HG03060 (cell line): ENCODE results near the gene FBXO34.
A peak's percentile ranks its signal among the peaks of the same experiment; 100 is the strongest.
"Not testable (repeated sequence)": the region's sequence is repeated elsewhere in the genome, so short reads cannot be mapped to it uniquely, and the experiment has no call there.

Source experiments
- ATAC-seq: cut with Tn5 transposase; IDR thresholded peaks from one replicate; pipeline ENCODE4 v1.9.1; 2021; ENCODE audit warnings: low read depth, moderate number of reproducible peaks; ENCODE audit not compliant: unreplicated experiment

FBXO34 gene

DNA sequence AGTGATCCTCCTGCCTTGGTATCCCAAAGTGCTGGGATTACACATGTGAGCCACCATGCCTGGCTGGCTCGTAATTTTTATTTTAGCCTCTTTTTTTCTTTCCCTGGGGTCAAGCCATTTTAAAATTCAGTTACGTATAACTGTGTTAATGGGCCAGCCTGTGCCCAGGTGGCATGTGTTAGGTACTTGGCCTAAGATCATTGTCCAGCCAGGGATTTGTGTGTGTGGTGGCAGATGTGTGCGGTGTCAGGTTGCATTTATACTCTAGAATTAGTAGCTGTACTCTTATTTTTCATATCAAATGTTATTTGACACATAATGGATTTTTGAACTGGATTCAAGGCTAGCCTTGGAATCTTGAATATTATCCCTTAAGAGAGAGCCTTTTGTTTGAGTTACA is 69.3 kb downstream of the FBXO34 start:
- no peak for ATAC-seq

DNA sequence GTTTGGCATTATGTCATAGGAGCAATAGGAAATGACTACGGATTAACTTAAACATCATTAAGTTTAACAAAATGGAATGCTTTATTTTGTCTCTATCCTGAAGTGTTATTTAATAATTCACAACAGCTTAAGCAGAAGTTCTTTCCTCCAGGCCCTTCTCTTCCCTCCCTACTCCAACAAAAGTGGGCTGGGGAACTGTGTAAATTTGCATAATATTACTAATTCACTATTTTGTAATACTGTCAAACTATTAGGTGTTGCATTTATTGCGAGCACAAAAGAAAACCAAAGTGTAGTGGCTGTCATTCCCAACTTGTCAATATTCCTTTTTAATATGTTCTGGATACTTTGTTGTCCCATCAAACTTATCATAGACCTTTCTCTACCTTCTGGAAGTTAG is 70.6 kb downstream of the FBXO34 start:
- no peak for ATAC-seq

DNA sequence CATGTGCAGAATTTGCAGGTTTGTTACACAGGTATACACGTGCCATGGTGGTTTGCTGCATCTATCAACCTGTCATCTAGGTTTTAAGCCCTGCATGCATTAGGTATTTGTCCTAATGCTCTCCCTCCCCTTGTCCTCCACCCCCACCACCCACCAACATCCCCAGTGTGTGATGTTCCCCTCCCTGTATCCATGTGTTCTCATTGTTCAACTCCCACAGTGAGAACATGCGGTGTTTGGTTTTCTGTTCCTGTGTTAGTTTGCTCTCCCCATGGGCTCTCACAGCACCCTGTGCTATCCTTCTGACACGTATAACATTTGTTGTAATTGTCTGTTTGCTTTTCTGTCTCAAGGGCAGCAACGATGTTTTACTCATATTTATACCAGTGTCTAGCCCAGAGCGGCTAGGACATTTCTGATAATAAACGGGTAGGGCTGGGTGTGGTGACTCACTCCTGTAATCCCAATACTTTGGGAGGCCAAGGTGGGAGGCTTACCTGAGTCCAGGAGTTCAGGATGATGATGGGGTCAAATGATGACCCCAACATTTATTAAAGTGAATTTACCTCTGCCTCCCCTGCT is 73.5 kb downstream of the FBXO34 start:
- ATAC-seq, result not testable (repeated sequence)

DNA sequence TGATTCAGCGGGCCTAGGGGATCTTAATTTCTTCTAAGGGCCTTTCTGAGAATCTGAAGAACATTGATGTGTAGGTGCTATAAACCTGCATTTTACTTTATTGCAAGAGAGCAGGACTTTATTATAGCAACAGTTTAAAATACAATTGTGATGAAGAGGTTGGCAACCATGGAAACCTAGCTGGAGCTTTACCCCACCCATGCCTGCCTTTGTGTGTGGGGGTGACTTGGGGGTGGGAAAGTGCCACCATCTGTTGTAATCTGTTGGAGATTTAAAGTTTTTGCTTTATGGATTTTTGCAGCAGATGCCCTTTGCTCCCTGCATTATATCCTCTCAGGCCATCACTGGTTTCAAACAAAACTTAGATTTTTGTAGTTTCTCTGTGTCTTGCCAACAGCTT is 75.8 kb downstream of the FBXO34 start:
- ATAC-seq, result no peak

DNA sequence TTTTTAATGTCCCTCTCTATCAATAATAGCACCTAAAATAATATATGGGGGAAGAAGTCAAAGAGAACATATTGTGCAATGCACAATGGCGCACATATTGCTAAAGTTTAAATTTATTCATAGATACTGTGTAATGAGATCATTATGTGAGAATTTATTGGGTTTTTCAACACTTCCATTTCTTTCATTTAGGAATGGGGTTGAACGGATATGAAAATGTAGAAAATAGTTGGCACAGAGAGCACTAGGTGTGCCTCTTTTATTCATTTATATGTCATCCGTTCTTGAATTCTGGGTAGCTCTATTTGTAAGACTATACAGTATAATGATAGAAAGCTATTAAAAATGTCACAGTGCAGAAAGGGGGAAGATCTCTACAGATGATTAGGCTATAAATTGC is 76.5 kb downstream of the FBXO34 start:
- no peak for ATAC-seq

DNA sequence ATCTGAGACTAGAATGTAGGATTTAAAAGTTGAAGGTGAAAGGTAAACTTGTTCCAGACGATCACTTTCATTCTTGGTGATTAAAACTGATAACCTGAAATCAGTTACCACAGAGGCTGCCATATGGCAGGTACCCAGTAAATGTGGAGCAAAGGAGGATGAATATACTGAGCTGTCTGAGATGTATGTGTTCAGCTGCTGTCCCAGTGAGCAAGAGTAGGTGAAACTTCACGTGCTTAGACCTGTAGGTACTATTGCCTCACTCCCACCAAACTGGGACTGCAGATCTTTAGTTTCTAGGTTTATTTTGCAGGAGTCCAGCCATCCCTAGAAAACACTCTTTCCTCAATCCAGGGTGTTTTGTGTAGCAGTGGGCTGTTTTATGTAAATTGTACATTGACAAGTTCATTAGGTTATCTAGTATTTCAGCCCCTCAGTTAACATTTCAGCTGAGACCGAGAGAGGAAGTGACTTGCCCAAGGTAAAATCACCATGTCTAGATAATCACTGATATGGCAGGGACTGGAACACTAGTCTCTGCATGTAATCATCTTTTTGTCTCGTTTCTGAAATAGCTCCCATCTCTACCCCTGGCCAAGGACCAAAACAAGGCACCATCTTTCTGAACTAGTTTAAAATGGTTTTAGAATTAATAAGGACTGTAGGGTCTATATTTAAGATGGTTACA is 77.7 kb downstream of the FBXO34 start:
- peak; percentile 40 for ATAC-seq

DNA sequence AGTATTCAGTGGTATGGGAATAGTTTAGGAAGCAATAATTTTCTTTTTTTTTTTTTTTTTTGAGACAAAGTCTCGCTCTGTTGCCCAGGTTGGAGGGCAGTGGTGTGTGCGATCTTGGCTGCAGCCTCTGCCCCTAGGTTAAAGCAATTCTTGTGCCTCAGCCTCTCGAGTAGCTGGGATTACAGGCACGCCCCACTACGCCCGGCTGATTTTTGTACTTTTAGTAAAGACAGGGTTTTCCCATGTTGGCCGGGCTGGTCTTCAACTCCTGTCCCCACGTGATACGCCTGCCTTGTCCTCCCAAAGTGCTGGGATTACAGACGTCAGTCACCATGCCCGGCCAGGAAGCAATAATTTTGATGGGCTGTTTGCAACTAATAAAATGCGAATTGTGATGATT is 78.3 kb downstream of the FBXO34 start:
- ATAC-seq, result peak; percentile 20

DNA sequence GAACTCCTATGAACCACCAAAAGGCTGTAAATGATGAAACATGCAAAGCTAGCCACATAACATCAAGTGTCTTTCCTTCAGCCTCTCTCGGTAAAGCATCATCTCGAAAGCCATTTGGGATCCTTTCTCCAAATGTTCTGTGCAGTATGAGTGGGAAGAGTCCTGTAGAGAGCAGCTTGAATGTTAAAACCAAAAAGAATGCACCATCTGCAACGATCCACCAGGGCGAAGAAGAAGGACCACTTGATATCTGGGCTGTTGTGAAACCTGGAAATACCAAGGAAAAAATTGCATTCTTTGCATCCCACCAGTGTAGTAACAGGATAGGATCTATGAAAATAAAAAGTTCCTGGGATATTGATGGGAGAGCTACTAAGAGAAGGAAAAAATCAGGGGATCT is 79.2 kb downstream of the FBXO34 start:
- no peak for ATAC-seq

DNA sequence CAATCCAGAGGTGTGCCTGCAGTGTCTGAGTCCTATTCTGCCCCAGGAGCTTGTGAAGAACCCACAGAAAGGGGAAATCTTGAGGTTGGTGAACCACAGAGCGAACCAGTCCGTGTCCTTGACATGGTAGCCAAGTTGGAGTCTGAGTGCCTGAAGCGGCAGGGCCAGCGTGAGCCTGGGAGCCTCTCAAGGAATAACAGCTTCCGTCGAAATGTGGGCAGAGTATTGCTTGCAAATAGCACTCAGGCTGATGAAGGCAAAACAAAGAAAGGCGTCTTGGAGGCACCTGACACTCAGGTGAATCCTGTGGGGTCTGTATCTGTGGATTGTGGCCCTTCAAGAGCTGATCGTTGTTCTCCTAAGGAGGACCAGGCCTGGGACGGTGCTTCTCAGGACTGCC is 79.9 kb downstream of the FBXO34 start:
- no peak for ATAC-seq

DNA sequence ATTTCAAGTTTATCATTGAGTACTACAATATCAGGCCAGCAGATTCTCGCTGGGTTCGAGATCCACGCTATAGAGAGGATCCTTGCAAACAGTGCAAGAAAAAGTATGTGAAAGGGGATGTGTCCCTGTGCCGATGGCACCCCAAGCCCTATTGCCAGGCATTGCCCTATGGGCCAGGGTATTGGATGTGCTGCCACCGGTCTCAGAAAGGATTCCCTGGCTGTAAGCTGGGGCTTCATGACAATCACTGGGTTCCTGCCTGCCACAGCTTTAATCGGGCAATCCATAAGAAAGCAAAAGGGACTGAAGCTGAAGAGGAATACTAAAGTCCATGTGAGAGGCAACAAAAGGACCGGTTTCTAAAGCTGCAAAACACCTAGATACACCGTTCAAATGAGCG is 81.0 kb downstream of the FBXO34 start:
- no peak for ATAC-seq

DNA sequence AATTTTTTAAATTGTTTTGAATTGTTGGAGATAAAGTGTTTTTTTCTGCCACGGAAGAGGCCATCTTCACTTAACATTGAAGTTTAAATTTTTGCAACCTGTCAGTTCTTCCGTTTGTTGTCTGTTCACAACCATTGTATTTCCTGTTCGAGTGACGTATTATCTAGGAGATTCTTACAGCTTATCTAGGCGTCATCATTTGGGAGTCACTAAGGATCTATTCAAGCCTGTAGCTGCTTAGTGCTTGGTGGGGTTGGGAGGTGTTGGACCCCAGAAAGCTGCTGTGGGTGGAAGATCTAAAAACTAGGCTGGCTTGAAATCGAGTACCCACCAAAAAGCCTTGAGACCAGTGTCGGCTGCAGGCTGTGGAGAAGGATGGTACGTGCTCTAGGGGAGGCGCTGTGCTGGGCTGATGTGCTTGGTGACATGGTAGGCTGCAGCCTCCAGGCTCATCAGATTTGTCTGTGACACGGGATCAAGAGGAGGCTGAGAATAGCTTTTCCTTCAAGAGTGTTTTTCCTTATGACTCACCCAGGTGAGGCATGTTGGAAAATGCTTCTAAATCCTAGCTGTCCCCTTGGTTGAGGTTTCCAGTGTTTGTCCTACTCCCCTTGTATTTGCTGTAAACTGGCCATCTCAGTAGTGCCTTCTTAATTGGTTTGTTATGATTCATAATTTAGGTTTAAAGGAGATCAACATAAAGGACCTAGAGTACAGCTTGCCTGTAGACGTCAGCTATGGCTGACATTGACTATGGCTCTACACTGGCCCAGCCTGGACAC is 82.7 kb downstream of the FBXO34 start:
- no peak for ATAC-seq

DNA sequence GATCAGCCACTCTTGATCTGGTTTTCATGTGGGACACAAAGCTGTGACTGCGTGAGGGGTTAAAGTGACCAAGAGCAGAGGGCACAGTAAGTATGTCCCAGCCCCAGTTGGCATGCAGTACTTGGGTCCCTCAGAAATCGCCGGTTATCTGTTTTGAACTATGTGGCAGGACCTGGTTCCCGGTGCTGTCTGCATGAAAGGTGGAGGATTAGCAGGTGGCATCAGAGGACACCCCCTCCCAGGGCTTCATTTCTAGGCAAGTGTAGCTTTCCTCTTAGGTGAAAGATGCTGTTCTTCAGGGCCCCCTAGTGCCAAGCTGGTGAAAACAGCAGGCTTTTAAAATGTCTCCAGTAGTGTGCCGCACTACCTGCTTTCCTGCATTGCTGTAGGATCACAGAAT is 83.3 kb downstream of the FBXO34 start:
- ATAC-seq, result no peak

DNA sequence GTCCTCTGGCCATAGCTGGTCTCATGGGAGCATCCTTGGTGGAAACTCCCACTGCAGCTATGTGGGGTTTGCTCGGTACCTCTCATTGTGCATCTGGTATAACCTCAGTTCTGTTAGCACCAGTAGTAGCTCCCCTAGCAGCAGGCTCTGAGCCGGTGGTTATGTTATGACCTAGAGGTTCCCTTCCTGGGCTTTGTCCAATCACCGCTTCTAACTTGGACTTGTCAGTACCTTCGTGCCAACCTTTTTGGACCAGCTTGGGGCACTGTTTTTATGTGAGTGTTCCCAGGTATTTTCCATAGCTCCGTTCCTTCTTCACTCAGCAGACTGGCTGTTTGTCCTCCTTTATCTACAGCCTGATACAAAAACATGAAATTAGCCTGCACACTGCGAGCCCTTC is 84.7 kb downstream of the FBXO34 start:
- ATAC-seq, result no peak

DNA sequence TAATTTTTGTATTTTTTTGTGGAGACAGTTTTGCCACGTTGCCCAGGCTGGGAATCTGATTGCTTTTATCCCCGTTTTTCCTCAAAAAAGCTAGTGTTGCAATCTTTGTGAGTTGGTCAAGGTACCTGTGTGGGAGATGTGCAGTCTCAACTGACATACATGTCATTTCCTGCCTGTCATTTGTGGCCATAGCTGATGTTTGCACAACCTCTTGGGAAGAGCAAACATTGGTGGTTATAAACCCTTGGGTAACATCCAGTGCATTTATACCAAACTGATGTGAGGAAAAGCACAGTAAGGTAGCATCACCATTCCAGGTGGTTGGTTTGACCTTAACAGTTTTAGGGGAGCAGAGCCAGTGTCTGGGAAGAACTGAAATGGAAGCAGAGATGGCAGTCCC is 85.7 kb downstream of the FBXO34 start:
- ATAC-seq, result no peak

DNA sequence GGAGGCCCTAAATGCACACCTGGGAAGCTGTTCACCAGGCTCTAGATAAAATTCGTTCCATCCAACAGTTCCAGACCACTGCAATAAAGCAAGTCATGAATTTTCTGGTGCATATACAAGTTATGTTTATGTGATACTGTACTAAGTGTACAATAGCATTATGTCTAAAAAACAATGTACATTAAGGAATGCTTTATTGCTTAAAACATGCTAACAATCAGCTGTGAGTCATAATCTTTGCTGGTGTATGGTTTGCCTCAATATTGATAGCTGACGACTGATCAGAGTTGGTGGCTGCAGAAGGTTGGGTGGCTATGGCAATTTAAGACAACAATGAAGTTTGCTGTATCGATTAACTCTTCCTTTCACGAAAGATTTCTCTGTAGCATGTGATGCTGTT is 88.1 kb downstream of the FBXO34 start:
- no peak for ATAC-seq

DNA sequence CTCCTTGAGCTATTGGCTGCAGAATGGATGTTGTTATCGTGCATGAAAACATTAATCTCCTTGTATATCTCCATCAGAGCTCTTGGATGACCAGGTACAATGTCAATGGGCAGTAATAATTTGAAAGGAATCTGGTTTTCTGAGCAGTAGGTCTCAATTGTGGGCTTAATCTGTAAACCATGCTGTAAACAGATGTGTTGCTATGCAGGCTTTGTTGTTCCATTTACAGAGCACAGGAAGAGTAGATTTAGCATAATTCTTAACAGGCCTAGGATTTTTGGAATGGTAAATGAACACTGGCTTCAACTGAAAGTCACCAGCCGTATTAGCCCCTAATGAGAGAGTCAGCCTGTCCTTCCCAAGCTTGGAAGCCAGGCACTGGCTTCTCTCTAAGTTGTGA is 90.0 kb downstream of the FBXO34 start:
- no peak for ATAC-seq

DNA sequence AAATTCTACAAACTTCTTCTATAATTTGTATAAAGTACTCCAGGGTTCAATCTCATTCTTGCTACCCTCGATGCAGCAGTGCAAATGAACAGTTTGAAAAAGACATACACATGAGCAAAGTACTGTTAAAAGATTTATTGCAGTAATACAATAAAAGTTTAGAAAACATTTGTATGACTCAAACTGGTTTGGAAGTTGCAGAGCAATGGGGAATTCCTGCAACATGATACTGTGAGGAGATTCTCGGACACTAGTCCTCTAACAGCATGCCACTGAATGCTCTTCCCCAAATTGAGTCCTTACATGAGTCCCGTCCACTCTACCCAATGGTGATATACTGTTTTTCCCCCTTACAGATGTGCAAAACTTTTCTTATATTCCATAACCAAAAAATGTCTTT is 95.0 kb downstream of the FBXO34 start:
- ATAC-seq, result no peak

DNA sequence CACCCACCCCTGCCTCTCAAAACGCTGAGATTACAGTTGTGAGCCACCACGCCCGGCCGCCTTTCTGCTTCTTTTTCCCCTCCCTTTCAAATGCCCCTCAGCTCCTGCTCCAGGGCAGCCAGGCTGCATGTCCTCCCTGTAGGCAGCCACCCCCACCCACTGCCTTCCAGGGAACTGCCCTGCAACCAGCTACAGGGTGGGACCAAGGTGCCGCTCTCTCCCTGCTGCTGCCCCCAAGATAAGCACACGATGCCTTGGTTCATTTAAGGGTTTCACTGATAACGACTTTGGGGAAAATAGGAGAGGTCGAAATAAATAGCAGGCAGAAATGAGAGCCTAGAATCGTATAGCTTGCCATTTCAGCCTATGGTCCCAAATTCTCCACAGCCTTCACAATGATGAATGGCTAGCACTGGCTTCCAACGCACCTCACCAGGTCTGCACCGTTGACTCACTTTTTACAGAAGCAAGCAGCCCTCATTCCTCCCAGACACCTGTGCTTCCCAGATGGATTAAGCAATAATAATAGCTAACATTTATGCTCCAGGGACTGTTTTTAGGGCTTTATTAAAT is 99.7 kb downstream of the FBXO34 start:
- no peak for ATAC-seq

DNA sequence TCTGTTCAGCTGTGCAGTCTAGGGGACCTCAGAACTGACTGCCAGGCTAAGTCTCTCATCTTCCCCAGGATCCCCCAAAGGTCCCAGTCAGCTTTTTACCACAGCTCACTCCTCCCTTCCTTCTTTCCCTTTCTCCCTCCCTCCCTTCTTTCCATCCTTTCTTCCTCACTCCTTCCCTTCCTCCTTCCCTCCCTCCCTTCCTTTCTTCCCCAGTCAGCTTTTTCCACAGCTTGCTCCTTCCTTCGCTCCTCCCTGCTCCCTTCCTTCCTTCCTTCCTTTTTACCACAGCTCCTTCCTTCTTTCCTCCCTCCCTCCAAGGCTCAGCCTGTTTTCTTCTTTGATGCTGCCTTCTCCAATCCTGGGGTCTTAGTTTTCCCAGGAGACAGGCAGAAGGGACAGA is 101.2 kb downstream of the FBXO34 start:
- no peak for ATAC-seq

DNA sequence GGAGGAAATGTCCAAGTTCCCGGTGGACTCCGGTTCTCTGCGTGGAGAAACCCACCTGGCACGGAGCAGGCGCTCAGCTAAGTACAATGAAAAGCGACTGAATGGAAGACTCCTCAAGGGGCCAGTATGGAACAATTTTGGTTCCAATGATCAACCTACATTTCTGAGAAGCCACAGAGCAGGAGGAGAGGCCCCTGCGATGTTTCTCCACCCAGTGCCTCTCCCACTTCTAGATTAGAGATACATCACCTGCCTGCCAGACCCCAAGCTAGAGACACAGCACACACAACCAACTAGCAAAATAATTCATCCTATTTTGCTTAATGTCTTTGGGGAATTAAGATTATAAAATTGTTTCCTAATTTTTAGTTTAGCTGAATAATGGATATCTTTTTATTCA is 101.6 kb downstream of the FBXO34 start:
- no peak for ATAC-seq
